Measurements from ENCODE around the gene CDYL. TPM values are rescaled to one million over a fixed set of nuclear protein-coding genes. Genes with fewer than 3 reads are reported as not detected.

The CDYL gene
- total RNA-seq, 1 donor from 2014 or later, result 104 TPM

DNA sequence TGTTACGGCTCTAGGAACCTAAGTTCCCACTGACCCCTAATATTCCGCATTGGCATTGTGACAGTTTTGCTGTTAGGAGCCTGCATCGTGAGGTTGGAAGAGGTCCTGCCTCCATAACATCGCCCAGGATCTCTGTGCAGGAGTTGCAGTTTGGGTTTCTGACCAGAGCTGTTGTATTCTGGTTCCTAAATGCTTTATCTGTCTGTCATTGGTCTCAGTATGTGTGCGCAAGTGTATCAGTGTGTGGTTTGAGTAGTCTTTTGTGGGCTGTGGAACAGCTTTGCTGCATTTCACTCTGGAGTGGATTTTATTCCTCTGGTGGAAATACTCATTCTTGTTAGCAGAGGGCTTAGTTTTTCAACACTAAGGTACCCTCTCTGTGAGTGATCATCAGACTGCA lies 95.6 kb downstream of the CDYL start:
- TF ChIP-seq, protein P1, sequence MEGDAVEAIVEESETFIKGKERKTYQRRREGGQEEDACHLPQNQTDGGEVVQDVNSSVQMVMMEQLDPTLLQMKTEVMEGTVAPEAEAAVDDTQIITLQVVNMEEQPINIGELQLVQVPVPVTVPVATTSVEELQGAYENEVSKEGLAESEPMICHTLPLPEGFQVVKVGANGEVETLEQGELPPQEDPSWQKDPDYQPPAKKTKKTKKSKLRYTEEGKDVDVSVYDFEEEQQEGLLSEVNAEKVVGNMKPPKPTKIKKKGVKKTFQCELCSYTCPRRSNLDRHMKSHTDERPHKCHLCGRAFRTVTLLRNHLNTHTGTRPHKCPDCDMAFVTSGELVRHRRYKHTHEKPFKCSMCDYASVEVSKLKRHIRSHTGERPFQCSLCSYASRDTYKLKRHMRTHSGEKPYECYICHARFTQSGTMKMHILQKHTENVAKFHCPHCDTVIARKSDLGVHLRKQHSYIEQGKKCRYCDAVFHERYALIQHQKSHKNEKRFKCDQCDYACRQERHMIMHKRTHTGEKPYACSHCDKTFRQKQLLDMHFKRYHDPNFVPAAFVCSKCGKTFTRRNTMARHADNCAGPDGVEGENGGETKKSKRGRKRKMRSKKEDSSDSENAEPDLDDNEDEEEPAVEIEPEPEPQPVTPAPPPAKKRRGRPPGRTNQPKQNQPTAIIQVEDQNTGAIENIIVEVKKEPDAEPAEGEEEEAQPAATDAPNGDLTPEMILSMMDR (IDR thresholded peaks at IDR 0.05; ENCODE audit: unreplicated experiment), result no peak
- H3K36me3 Mint-ChIP-seq, result peaks cover 23% of the 10 kb centered on the region
- no peak for DNase-seq (ENCODE audit: low spot score in 2 of 2, unreplicated experiment in 2 of 2)
- H3K9me3 Mint-ChIP-seq, result peaks cover 18% of the 10 kb centered on the region
- peaks cover 35% of the 10 kb centered on the region for H3K4me1 Mint-ChIP-seq
- H3K4me3 Mint-ChIP-seq, result no peak overlapping the region
- no peak overlapping the region for H3K27ac Mint-ChIP-seq
- no peaks in the 10 kb centered on the region for H3K27me3 Mint-ChIP-seq (ENCODE audit: low read depth)

DNA sequence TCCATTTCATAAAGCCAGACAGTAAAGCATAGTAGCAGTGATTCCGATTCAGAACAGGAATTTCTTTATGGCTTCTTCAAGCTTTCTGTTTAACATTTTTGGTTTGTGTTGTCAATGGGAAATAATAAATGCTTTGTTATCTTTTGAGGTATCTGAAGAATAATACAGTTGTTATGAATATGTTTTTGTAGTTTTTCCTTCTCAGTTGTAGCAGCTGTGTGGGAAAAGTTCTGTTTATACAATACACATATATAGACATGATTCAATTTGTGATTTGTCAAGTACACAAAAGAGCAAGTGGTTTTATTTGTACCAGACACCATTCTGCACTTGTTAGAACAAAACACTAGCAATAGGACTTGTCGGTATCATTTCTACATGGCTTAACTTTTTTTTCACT lies 96.6 kb downstream of the CDYL start:
- H3K9me3 Mint-ChIP-seq, result peaks cover 9% of the 10 kb centered on the region
- H3K4me1 Mint-ChIP-seq, result peaks cover 35% of the 10 kb centered on the region
- TF ChIP-seq, protein P1 (IDR thresholded peaks at IDR 0.05; ENCODE audit: unreplicated experiment), result no peak
- H3K27ac Mint-ChIP-seq, result peak overlapping the region; percentile 64
- no peak overlapping the region for H3K4me3 Mint-ChIP-seq
- peaks cover 13% of the 10 kb centered on the region for H3K36me3 Mint-ChIP-seq
- no peak for DNase-seq (ENCODE audit: low spot score in 2 of 2, unreplicated experiment in 2 of 2)
- no peaks in the 10 kb centered on the region for H3K27me3 Mint-ChIP-seq (ENCODE audit: low read depth)

DNA sequence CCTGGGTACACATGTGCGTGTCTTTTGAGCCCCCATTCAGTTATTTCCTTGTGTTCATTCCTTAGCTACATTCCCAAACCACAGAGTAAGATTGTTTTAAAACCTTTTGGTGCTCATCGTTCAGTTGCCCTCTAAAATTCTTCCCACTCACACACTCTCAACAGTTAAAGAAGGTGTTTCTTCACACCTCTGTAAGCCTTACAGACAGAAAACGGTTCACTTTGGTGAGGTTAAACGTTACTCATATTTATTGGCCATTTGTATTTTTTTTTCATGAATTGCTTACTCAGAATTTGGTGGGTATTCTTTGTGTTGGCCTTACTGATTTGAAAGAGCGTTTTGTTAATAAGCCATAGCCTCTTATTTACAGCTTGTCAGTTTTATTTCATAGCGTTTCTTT lies 97.7 kb downstream of the CDYL start:
- Mint-ChIP-seq H3K9me3 (peaks cover 4% of the 10 kb centered on the region), H3K27me3 (ENCODE audit: low read depth) (no peaks in the 10 kb centered on the region), H3K27ac (peak overlapping the region; percentile 58), H3K4me1 (peaks cover 35% of the 10 kb centered on the region), H3K36me3 (peaks cover 9% of the 10 kb centered on the region), H3K4me3 (no peak overlapping the region)
- TF ChIP-seq, protein P1 (IDR thresholded peaks at IDR 0.05; ENCODE audit: unreplicated experiment), result no peak
- DNase-seq (ENCODE audit: low spot score in 2 of 2, unreplicated experiment in 2 of 2), result no peak

DNA sequence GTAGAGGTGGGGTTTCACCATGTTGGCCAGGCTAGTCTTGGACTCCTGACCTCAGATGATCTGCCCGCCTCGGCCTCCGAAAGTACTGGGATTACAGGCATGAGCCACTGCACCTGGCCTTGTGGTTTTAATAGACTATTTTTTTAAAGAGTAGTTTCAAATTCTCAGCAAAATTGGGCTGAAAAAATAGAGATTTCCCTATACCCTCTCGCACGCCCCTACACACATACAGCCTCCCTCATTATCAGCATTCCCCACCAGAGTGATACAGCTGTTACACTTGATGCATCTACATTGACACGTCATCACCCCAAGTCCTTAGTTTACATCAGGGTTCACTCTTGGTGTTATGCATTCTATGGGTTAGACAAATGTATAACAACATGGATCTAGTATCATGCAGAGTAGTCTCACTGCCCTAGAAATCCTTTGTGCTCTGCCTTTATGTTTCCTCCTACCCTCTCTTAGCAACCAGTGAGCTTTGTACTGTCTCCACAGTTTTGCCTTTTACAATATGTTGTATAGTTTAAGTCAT lies 103.6 kb downstream of the CDYL start:
- Mint-ChIP-seq H3K4me1 (peaks cover 13% of the 10 kb centered on the region), H3K4me3 (no peak overlapping the region), H3K36me3 (peaks cover 1% of the 10 kb centered on the region), H3K27me3 (ENCODE audit: low read depth) (no peaks in the 10 kb centered on the region), H3K9me3 (no peaks in the 10 kb centered on the region), H3K27ac (no peak overlapping the region)
- no peak for DNase-seq (ENCODE audit: low spot score in 2 of 2, unreplicated experiment in 2 of 2)
- TF ChIP-seq, protein P1 (IDR thresholded peaks at IDR 0.05; ENCODE audit: unreplicated experiment), result no peak

DNA sequence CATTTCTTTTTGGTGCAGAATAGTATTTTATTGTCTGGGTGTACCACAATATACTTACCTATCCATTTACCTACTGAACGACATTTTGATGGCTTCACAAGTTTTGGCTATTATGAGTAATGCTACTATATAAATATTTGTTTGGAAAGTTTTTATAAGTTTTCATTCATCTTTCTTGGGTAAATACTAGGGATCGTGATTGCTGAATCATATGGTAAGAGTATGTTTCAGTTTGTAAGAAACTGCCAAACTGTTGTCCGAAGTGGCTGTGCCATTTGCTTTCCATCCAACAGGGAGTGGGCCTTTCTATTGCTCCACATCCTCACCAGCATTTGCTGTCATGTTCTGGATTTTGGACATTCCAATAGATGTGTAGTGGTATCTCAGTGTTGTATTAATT lies 104.2 kb downstream of the CDYL start:
- Mint-ChIP-seq H3K4me3 (no peak overlapping the region), H3K9me3 (peaks cover under 1% of the 10 kb centered on the region), H3K4me1 (peaks cover 10% of the 10 kb centered on the region), H3K27me3 (ENCODE audit: low read depth) (no peaks in the 10 kb centered on the region), H3K36me3 (peaks cover 1% of the 10 kb centered on the region), H3K27ac (no peak overlapping the region)
- TF ChIP-seq, protein P1 (IDR thresholded peaks at IDR 0.05; ENCODE audit: unreplicated experiment), result no peak
- no peak for DNase-seq (ENCODE audit: low spot score in 2 of 2, unreplicated experiment in 2 of 2)

DNA sequence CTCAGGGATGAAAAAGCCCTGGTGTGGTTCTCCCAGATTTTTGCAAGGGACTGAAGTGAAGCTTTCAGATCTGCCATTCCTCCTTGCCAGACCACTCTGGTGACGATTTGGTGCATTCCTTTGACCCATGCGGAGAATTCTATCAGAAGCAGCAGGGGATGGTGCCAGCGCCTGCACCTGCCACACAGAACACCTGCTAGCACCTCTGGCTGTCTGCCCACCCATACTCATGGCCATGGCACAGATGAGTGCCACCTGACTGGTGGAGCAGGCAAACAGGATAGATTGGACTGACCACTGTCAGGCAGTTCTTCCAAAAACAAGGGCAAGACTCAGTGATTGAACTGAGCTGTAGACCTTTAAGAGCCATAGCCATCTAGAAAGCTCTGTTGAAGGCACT lies 107.1 kb downstream of the CDYL start:
- Mint-ChIP-seq H3K9me3 (peaks cover 16% of the 10 kb centered on the region), H3K27ac (no peak overlapping the region), H3K36me3 (no peaks in the 10 kb centered on the region), H3K4me3 (no peak overlapping the region), H3K4me1 (no peaks in the 10 kb centered on the region), H3K27me3 (ENCODE audit: low read depth) (no peaks in the 10 kb centered on the region)
- TF ChIP-seq, protein P1 (IDR thresholded peaks at IDR 0.05; ENCODE audit: unreplicated experiment), result no peak
- no peak for DNase-seq (ENCODE audit: low spot score in 2 of 2, unreplicated experiment in 2 of 2)
